Activated CD4-positive, alpha-beta T cell treated with anti-CD3 and anti-CD28 coated beads for 4 hours (primary cell): Measurements from ENCODE around the gene SKA1.

Source experiments
- DNase-seq, 2 donors: peaks; one replicate each; pipeline ENCODE4 v3.0.0-alpha.2; 2020

SKA1 gene, protein sequence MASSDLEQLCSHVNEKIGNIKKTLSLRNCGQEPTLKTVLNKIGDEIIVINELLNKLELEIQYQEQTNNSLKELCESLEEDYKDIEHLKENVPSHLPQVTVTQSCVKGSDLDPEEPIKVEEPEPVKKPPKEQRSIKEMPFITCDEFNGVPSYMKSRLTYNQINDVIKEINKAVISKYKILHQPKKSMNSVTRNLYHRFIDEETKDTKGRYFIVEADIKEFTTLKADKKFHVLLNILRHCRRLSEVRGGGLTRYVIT

GRCh38 chr18:50374753-50375391, at the start of gene SKA1:
Gene SKA1, plus strand, starts transcription at chr18:50375046. Its CDS starts 785 bp downstream, at chr18:50375831.
- DNase-seq: peak; percentile 88 to 90

DNA sequence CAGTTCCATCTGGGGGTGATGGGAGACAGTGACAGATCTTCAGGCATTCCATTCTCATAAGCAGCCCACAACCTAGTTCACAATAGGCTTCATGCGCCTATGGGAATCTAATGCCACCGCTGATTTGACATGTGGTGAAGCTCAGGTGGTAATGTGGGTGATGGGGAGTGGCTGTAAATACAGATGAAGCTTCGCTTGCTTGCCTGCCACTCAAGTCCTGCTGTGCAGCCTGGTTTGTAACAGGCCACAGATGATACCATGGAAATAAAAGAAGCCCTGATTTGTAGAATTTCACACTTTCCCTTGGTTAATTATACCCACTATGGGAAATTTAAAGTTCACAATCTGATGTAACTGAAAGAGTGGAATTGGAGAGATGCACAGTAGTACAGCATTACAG, 46.9 kb upstream of the SKA1 start:
- no peak for DNase-seq

GRCh38 chr18:50330176-50330575, 44.7 kb upstream of the SKA1 start:
- DNase-seq: no peak

- no peak for DNase-seq
Measured at GRCh38 chr18:50331691-50332090, 43.2 kb upstream of the SKA1 start.

DNA sequence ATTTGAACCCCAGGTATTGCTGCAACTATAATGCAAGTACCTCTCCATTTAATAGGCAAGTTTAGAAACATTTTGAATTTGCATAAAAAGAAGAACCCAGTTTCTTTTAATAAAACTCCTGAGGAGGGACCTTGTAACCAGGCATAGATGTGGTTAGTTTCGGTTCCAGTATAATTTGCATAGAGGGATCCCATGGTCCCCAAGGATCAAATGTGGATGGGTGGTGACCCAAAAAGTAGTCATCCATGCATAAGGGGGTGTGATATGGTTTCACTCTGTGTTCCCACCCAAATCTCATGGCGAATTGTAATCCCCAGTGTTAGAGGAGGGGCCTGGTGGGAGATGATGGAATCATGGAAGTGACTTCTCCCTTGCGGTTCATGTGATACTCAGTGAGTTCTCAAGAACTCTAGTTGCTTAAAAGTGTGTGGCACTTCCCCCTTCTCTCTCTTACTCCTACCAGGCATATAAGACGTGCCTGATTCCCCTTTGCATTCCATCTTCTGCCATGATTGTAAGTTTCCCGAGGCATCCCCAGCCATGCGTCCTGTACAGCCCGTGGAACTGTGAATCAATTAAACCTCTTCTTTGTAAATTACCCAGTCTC, 40.2 kb upstream of the SKA1 start:
- DNase-seq: no peak

DNA sequence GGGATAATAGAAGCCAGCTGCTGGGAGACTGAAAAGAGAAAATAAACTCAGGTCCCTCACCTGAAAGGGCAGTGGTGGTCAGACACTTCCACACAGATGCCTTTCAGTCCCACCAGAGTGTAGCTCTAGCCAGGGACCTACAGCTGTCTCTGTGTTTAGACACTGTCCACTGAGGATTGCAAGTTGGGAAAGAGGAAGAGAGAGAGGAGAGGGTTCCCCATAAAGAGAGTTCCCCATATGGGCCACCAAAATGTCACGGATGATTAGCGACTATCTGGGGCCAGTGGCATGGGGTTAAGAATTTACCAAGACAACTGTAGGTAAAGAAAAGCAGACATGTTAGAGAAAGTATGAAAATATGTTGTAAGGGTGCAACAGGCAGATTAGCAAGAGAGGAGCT, 36.7 kb upstream of the SKA1 start:
- DNase-seq: no peak

DNA sequence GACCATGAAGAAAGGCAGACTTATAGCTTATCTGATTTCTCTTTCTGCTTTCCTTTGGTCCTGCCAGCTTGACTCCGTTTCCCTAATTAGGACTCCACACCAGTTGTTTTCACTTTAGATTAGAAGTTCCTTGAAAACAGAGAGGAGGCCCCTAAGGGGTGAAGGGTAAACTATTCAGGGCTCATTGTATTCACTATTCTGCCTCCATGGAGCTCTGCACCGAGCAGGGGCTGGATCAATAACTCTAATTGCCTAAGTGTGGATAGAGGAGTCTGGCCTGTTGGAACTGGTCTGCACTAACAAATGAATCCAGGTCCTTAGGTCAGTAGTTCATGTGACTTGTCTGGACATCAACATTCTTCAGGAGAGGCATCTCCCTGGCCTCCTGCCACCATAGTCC, 36.1 kb upstream of the SKA1 start:
- DNase-seq: no peak

GRCh38 chr18:50340078-50340477, 34.8 kb upstream of the SKA1 start:
- no peak for DNase-seq

- no peak for DNase-seq
Measured at GRCh38 chr18:50341443-50341842, 33.4 kb upstream of the SKA1 start.

GRCh38 chr18:50350699-50351098, 24.1 kb upstream of the SKA1 start:
- no peak for DNase-seq

GRCh38 chr18:50356036-50356945, 18.6 kb upstream of the SKA1 start:
- no peak for DNase-seq

- no peak for DNase-seq
Measured at GRCh38 chr18:50358844-50359243, 16.0 kb upstream of the SKA1 start.

DNA sequence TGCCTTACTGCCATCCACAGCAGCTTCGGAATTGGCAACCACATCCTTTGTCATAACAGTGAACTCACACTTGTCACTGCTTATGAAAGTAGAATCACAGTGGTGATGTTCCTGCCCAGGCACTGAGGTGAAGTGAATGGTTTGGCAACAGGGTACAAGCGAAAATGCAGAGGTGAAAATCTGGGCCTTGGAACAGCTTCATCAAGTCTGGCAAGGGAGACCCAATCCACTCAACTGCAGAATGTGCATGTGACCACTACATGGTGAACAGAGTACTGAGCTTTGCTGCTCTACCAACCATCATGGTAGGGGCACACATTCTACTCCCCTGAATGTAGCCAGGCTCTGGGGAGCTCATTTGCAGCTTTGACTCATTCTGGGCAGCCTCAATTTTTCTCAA, 15.0 kb upstream of the SKA1 start:
- no peak for DNase-seq

- no peak for DNase-seq
Measured at GRCh38 chr18:50360611-50361010, 14.2 kb upstream of the SKA1 start.

DNA sequence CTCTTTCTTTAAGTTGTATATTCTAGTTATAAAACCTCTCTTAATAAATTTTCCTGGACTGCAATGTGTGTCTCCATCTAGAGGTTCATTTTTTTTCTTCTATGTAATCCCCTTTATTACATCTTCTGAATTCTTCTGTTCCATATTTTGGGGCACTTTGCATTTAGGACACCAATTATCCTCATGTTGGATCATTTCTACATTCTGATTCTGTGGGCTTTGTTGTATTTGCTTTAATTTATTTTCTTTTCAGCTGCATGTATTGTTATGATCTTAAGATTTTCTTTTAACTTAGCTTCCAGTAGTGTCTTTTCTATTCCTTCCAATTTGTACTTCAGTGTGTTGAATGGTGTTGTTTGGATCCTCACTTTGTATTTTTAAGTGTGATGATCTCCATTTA, 5.2 kb upstream of the SKA1 start:
- no peak for DNase-seq

DNA sequence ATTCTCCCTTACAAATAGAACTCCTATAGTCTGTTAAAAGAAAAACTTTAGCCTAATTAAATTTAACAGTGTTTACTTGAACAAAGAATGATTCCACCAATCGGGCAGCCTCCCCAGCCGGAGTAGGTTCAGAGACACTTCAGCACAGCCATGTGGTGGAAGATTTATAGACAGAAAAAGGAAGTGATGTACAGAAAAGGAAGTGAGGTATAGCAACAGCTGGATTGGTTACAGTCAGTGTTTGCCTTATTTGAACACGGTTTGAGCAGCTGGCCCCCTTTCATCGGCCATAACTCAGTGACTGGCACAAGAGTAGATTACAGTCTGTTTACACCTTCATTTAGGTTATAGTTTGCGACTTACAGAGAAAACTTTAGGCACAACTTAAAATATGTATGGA, 2.1 kb upstream of the SKA1 start:
- DNase-seq: no peak

GRCh38 chr18:50373561-50374219, 1.2 kb upstream of the SKA1 start:
- no peak for DNase-seq

- DNase-seq: no peak
Measured at GRCh38 chr18:50374220-50374752, 560 bp upstream of the SKA1 start.

GRCh38 chr18:50377061-50377798, 2.4 kb downstream of the SKA1 start:
- no peak for DNase-seq

DNA sequence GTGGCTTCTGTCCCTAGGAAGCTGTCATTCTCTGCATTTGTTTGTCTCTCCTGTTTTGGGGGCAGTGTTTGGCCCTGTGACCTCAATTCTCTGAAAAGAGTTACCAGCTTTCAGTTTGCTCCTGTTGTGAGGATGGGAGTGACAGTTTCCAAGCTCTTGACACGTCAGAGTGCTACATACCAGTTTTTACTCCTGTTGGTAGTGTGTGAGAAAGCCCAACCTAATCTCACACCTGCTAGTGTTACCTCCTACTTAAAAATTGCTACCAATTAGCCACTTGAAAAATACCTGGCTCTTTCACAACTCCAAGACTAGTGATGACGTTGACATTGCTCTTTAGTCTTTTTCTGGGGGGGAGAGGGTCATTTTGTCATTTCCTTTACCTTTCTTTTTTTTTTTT, 14.1 kb downstream of the SKA1 start:
- no peak for DNase-seq

DNA sequence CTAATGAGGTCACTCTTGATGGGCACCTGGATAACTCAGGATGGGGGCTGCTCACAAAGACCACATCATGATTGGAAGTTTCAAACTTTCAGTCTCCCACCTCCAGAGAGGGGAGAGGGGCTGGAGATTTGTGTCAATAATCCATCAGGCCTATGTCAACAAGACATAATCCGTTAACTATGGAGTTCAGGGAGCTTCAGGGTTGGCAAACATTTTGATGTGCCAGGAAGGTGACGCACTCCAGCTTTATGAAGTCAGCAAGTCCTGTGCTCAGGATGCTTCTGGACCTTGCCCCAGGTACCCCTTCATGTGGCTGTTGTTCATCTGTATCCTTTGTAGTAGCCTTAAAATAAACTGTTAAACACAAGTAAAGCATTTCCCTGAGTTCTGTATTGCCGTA, 19.0 kb downstream of the SKA1 start:
- no peak for DNase-seq

DNA sequence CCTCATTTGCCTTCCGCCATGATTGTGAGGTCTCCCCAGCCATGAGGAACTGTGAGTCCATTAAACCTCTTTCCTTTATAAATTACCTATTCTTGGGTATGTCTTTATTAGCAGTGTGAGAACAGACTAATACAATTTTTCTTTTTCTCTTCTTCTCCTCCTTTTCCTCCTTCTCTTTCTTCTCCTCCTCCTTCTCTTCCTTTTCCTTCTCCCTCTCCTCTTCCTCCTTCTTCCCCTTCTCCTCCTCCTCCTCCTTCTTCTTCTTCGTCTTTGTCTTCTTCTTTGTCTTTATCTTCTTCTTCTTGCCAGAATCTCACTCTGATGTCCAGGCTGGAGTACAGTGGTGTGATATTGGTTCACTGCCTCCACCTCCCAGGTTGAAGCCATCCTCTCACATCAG, 20.2 kb downstream of the SKA1 start:
- DNase-seq: no peak
